GM23338 (cell line): ENCODE data around the gene PGP. TPM values are rescaled to one million over a fixed set of nuclear protein-coding genes. Genes with fewer than 3 reads are reported as not detected.

Experiments
- ATAC-seq: fragments of 200-7000 bp; cut with Tn5 transposase; 3 replicates; pipeline ENCODE4 v1.9.1; 2020
- DNase-seq: peaks from one replicate; pipeline ENCODE4 v3.0.0-alpha.2; 2015; ENCODE audit warnings: low spot score
- H2AFZ ChIP-seq: fragments of 200-600 bp; sonication (generic); 2 replicates; pipeline ENCODE4 v1.8.0; 2016; ENCODE audit warnings: antibody characterized with exemption, mild to moderate bottlenecking, moderate library complexity
- H3F3A ChIP-seq: fragments of 200-600 bp; sonication (generic); replicated peaks from 2 replicates; pipeline ENCODE4 v1.8.0; 2017; ENCODE audit warnings: antibody characterized with exemption, mixed run types, low read depth
- H3K27ac ChIP-seq: fragments of 200-600 bp; sonication (generic); 2 replicates; pipeline ENCODE4 v1.6.1; 2016; ENCODE audit warnings: low read depth
- H3K27me3 ChIP-seq: fragments of 200-600 bp; sonication (generic); 2 replicates; pipeline ENCODE4 v1.8.0; 2016; ENCODE audit warnings: mild to moderate bottlenecking, mixed run types, moderate library complexity; ENCODE audit not compliant: insufficient read depth
- H3K36me3 ChIP-seq: fragments of 200-600 bp; sonication (generic); 2 replicates; pipeline ENCODE4 v1.8.0; 2016; ENCODE audit warnings: mild to moderate bottlenecking; ENCODE audit not compliant: insufficient read depth
- H3K4me1 ChIP-seq: fragments of 200-600 bp; sonication (generic); 2 replicates; pipeline ENCODE4 v1.8.0; 2016; ENCODE audit warnings: mild to moderate bottlenecking, moderate library complexity; ENCODE audit not compliant: insufficient read depth
- H3K4me2 ChIP-seq: fragments of 200-600 bp; sonication (generic); 2 replicates; pipeline ENCODE4 v1.7.1; 2017; ENCODE audit warnings: mixed run types
- H3K4me3 ChIP-seq: fragments of 200-600 bp; sonication (generic); 2 replicates; pipeline ENCODE4 v1.6.1; 2016; ENCODE audit warnings: mixed run types
- H3K79me2 ChIP-seq: fragments of 200-600 bp; sonication (generic); replicated peaks from 2 replicates; pipeline ENCODE4 v1.8.0; 2017; ENCODE audit warnings: mild to moderate bottlenecking; ENCODE audit not compliant: insufficient read depth
- H3K9me2 ChIP-seq: fragments of 200-600 bp; sonication (generic); 2 replicates; pipeline ENCODE4 v1.8.0; 2017; ENCODE audit not compliant: insufficient read depth
- H4K20me1 ChIP-seq: fragments of 200-600 bp; sonication (generic); replicated peaks from 2 replicates; pipeline ENCODE4 v1.8.0; 2017; ENCODE audit warnings: mild to moderate bottlenecking; ENCODE audit not compliant: insufficient read depth
- H3K27ac Mint-ChIP-seq: 2 replicates; pipeline ENCODE4 v1.8.0; 2020; ENCODE audit warnings: inconsistent platforms, mild to moderate bottlenecking, moderate library complexity, mixed read lengths
- H3K27me3 Mint-ChIP-seq: 3 replicates; pipeline ENCODE4 v1.8.0; 2022; ENCODE audit warnings: low read depth, mild to moderate bottlenecking, moderate library complexity, mixed read lengths, inconsistent platforms; ENCODE audit not compliant: insufficient read depth, poor library complexity
- H3K36me3 Mint-ChIP-seq: 3 replicates; pipeline ENCODE4 v1.8.0; 2021; ENCODE audit warnings: low read depth, mild to moderate bottlenecking, inconsistent platforms, moderate library complexity, mixed read lengths
- H3K4me1 Mint-ChIP-seq: 3 replicates; pipeline ENCODE4 v1.8.0; 2020; ENCODE audit warnings: mild to moderate bottlenecking, inconsistent platforms, mixed read lengths
- H3K4me3 Mint-ChIP-seq: 3 replicates; pipeline ENCODE4 v1.8.0; 2021; ENCODE audit warnings: moderate library complexity, mild to moderate bottlenecking, inconsistent platforms, mixed read lengths
- H3K9me3 Mint-ChIP-seq: 3 replicates; pipeline ENCODE4 v1.8.0; 2020; ENCODE audit warnings: moderate library complexity, mild to moderate bottlenecking, inconsistent platforms, mixed read lengths
- JUNB ChIP-seq: IDR thresholded peaks from one replicate; pipeline ENCODE4 v1.6.1; 2016; ENCODE audit warnings: antibody characterized with exemption; ENCODE audit not compliant: unreplicated experiment
- NANOG ChIP-seq: IDR thresholded peaks from 2 replicates; pipeline ENCODE4 v1.6.1; 2016; ENCODE audit warnings: antibody characterized with exemption, borderline replicate concordance
- ZNF114 ChIP-seq: fragments of 250-450 bp; sonication (Bioruptor Pico); IDR thresholded peaks from 2 replicates; pipeline ENCODE4 v1.5.0; 2020; ENCODE audit warnings: mild to moderate bottlenecking, moderate library complexity
- ZNF462 ChIP-seq: fragments of 250-450 bp; sonication (Bioruptor Pico); IDR thresholded peaks from 2 replicates; pipeline ENCODE4 v1.5.0; 2020; ENCODE audit warnings: mild to moderate bottlenecking, moderate library complexity
- polyA plus RNA-seq: library from polyadenylated mRNA; unstranded; fragments of >200 nt; fragmentation: Nextera tagmentation; extraction: Ambion mirVana; gene quantifications from 2 replicates; pipeline ENCODE4 v1.2.1, GENCODE V29; 2016
- total RNA-seq: library from RNA; depleted of rRNA; stranded (reverse); fragments of >200 nt; shearing (Covaris generic); gene quantifications from 2 replicates; pipeline ENCODE4 v1.2.3, GENCODE V29; 2014
- TF ChIP-seq, protein P1 (sequence below), 2 experiments: fragments of 200-600 bp in 1 of 2; sonication (generic) in 1 of 2; conservative IDR thresholded peaks; 2 replicates each; pipeline versions ENCODE4 v1.5.1 to v1.6.1; 2016 to 2017; ENCODE audit warnings: antibody characterized with exemption in 2 of 2, low read depth in 2 of 2, mild to moderate bottlenecking in 2 of 2, moderate library complexity in 1 of 2

PGP gene
- total and polyA plus RNA-seq, 2 experiments from 2014 or later, result 44.4 to 80.3 TPM

DNA sequence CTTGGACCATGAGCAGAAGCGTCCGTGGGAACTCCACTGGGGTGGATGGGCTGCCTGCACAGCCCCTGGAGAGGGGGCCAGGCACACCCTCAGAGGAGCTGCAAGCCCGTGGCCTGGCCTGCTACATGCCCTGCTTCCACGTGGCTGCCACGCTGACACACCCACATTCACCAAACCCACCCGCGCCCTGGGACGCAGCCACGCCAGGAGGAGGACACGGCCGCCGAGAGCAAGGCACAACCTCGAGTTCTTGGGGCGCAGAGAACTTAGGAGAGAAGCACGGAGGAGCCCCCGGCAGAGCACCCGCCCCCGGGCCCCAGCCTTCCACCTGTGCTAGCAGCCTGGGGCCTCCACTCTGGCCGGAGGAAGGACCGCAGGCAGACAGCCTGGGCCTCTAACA, 37.1 kb downstream of the PGP start (continued):
- no peak for TF ChIP-seq ZNF462 (CRISPR knock-in tag)

DNA sequence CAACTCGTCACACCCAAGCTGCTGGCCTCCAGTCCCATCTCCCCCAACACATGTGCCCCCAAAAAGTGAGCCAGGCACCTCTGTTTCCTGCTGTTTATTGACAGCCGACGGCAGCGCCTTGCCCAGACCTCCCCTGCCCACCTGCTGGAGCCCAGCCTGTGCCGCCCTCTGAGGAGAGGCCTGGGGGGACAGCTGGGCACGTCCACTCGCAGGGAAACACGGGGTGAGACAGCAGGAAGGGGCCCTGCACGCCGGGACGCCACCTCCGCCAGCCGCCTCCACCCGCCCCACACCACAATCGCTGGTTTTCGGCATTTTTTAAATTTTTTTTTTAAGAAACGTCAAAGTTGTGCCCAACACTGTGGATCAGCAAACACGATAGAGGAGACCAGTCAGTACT, 37.5 kb downstream of the PGP start:
- no peaks in the 10 kb centered on the region for H3K9me2 ChIP-seq
- H3F3A ChIP-seq, result 0 out of 2 replicates have a peak, but pooled peaks cover 19% of the 10 kb centered on the region
- Mint-ChIP-seq H3K36me3 (peaks cover 30% of the 10 kb centered on the region), H3K4me1 (peaks cover 4% of the 10 kb centered on the region), H3K27ac (no peak overlapping the region), H3K27me3 (peaks cover 11% of the 10 kb centered on the region), H3K4me3 (no peak overlapping the region), H3K9me3 (no peaks in the 10 kb centered on the region)
- no peaks in the 10 kb centered on the region; the same call in 1 of the 2 replicates for H3K36me3 ChIP-seq
- TF ChIP-seq NANOG, result no peak
- no peak for TF ChIP-seq JUNB
- no peak for TF ChIP-seq ZNF114 (CRISPR knock-in tag)
- TF ChIP-seq, protein P1, sequence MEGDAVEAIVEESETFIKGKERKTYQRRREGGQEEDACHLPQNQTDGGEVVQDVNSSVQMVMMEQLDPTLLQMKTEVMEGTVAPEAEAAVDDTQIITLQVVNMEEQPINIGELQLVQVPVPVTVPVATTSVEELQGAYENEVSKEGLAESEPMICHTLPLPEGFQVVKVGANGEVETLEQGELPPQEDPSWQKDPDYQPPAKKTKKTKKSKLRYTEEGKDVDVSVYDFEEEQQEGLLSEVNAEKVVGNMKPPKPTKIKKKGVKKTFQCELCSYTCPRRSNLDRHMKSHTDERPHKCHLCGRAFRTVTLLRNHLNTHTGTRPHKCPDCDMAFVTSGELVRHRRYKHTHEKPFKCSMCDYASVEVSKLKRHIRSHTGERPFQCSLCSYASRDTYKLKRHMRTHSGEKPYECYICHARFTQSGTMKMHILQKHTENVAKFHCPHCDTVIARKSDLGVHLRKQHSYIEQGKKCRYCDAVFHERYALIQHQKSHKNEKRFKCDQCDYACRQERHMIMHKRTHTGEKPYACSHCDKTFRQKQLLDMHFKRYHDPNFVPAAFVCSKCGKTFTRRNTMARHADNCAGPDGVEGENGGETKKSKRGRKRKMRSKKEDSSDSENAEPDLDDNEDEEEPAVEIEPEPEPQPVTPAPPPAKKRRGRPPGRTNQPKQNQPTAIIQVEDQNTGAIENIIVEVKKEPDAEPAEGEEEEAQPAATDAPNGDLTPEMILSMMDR (conservative IDR thresholded peaks at IDR 0.05; ENCODE audit: low read depth in 2 of 2), result no peak
- no peak overlapping the region for H2AFZ ChIP-seq
- no peaks in the 10 kb centered on the region; the same call in 1 of the 2 replicates for H4K20me1 ChIP-seq
- H3K27ac ChIP-seq, result no peak overlapping the region
- ATAC-seq, result no peak
- no peaks in the 10 kb centered on the region for H3K4me1 ChIP-seq
- no peaks in the 10 kb centered on the region for H3K27me3 ChIP-seq
- DNase-seq, result no peak
- no peak overlapping the region for H3K4me2 ChIP-seq
- H3K4me3 ChIP-seq, result no peak overlapping the region
- no peaks in the 10 kb centered on the region for H3K79me2 ChIP-seq
